GM18507 (cell line): ENCODE data around the gene HOXB3.

Experiments
- DNase-seq: peaks from one replicate; pipeline ENCODE4 v3.0.0; 2011; ENCODE audit warnings: low read depth; ENCODE audit not compliant: insufficient read length; ENCODE audit errors: extremely low spot score
- FAIRE-seq: peaks from 2 replicates; lab custom pipeline; 2011; peaks lifted over from hg19 to GRCh38; lab: Jason Lieb, UNC

HOXB3 gene

DNA sequence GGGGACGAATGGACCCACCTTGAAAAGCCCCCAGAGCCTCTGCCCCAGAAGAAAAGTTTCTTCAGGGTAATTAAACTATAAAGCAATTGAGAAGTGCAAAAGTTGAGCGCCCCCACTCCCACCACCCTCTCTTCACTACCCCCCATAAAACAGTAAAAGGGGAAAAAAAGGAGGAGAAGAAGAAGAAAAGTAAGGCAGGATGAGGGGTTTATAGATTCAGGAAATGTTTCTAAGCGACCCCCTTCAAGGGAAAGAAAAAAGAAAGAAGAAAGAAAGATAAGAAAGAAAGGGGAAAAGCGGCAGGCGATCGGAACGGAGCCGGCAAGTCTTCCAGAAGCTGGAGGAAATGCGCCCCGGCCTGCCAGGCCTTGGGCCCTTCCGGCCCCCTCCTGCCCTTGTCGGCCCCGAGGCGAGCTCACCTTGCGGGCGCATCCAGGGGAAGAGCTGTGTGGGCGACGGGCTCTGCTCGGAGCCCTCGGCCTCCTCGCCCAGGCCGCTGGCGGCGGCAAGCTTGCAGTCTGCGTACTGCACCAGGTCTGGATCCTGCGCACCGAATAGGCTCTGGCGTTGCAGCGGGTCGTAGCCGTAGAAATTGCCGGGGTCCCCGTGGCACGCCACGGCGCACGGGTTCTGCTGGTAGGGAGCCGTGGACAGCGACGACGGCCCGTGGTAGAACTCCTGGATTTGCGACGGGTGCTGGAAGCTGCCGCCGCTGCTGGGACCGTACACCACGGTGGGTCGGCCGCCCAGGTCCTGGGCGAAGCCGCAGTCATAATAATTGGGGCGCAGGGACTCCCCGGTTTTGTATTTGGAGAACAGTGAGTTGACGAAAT, 24.0 kb upstream of the HOXB3 start:
- DNase-seq (no peak), FAIRE-seq (no peak)

GRCh38 chr17:48612854-48613691, 23.0 kb upstream of the HOXB3 start:
- FAIRE-seq (peak; percentile 52), DNase-seq (no peak)

- no peak for DNase-seq
- no peak for FAIRE-seq
These were observed 22.4 kb upstream of the HOXB3 start for GRCh38 chr17:48612456-48612853.

DNA sequence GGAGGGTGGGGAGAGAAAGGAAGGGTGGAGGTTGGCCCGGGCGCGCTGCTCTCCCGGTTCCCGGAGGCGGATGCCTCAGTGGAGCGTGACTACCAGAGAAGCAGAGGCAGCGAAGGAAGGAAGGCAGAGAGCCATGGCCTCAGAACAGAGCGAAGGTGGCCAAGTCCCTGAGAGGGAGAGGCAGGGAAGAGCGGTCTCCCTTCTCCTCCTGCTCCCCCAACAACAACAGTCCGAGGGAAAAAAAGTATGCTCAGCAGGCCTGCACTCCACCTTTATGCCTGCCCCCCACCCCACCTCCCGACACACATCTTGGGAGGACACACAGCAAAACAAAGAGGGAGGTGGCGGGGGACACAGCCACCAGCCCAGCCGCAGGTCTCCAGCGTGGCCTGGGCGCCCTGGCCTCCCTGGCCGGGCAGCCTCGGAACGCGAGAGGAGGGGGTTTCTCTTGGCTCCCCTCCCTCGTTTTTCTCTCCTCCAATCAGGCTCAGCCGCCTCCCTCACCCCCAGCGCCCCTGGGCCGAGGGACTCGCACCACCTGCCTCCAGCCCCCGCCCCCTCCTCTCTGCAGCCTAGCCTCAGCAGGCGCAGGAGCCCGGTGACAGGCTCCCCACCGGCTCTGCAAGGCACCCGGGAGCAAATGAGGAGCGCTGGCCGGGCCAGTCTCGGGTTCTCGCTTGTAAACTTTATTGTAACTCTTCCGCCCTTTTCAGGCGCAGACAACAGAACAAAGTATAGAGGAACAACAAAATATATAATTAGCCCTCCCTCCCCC, 21.8 kb upstream of the HOXB3 start:
- no peak for DNase-seq

DNA sequence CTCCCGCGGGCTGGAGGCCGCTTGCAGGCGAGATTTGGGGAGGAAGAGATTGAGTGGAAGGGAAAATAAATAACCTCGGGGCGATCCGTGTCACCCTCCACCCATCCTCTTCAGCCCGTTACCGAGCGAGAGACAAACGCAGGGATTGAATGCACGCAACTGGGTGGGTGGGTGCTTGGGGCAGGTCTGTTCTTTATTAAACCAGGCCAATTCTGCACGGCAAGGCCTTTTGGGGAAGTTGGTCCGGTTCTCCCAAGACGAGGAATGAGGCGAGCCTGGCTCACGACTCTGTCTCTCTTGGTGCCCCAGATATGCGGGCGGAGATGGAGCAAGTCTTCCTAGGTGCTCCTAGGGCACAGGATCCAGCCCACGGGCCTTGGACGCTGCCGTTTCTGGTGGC, 21.2 kb upstream of the HOXB3 start:
- FAIRE-seq (no peak), DNase-seq (no peak)

More for the DNA sequence above, 21.8 kb upstream of the HOXB3 start:
- peak; percentile 5 for FAIRE-seq

- FAIRE-seq (peak; percentile 86), DNase-seq (peak; percentile 69)
These were observed 20.5 kb upstream of the HOXB3 start, which contains the start of gene HOXB7 for GRCh38 chr17:48610282-48611211. Gene HOXB7 (minus strand): TSS chr17:48611017. CDS start chr17:48610918, 99 bp downstream.

DNA sequence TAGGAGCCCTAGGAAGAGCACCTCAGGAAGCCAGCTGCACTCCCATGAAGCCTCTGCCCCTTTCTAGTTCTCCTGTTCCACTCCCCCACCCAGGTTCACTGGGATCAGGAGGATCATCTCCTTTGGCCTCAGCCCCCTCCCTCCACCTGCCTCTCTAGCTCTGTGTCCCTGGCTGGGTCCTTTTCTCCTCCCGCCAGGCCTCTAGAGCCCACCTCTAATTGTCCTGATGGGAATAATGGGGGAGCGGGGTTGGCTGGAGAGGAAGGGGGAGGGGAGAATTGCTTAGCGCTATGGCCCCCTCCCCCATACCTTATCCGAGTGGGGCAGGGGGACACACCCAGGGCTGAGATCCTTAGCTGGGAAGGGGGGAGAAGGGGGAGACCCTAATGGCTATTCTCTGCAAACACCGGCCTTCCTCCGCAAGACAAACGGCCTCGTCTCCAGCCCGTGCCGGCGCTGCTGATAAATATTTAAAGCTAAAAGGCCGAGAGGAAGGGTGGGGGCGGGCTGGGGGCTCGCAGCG, 19.8 kb upstream of the HOXB3 start:
- no peak for DNase-seq
- no peak for FAIRE-seq

DNA sequence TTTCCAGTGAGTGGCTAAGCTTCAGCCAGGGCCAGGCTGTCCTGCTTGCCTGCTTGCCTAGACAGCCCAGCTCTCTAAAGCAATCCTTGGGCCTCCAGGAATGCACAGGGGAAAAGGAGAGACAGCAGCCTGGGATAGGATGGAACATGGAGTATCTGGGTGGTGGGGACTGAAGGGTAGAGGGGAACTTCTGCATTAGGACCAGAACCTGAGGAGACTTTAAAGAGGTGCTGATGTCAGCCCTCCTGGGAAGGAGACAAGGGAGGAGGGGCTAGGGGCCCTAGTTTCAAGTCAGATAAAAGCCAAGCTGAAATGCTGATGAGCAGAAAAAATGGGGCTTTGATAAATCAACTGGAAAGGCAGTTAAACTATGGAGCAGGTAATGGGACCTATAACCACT, 19.0 kb upstream of the HOXB3 start:
- no peak for FAIRE-seq
- no peak for DNase-seq

GRCh38 chr17:48608494-48608834, 18.4 kb upstream of the HOXB3 start:
- no peak for DNase-seq
- no peak for FAIRE-seq

GRCh38 chr17:48606892-48607614, 17.0 kb upstream of the HOXB3 start:
- no peak for DNase-seq
- FAIRE-seq = no peak

GRCh38 chr17:48605991-48606891, 16.2 kb upstream of the HOXB3 start:
- DNase-seq (no peak), FAIRE-seq (no peak)

GRCh38 chr17:48605409-48605919, 15.4 kb upstream of the HOXB3 start:
- FAIRE-seq (no peak), DNase-seq (no peak)

DNA sequence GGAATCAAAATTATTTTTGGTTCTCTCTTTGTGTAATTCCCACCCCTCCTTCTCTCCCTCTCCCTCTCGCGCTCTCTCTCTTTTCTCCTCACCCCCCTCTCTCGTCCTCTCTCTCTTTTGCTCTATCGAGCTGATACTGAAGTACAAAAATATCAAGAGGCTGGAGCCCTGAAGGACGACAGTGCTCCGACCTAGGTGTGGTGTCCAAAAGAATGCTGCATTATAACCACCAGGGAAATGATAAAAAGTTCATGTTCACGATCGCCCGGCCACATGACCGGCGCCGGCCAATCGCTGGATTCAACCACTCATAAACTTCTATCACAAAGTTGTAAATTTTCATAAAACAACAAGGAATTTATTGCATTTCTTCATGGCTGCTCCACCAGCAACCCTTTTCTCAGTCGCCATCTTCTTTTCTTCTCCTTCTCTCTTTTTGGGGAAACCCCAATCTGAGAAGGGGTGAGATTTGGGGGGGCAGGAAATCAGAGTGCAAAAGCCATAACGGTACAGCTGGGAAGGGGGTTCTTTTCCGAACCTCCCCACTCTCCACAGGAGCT, 14.8 kb upstream of the HOXB3 start, which contains the start of gene HOXB6:
Gene HOXB6, minus strand, starts transcription at position 217 of the 560 bp plus-strand sequence. CDS start 6,836 bp downstream, outside the sequence.
- DNase-seq (no peak), FAIRE-seq (no peak)

GRCh38 chr17:48603959-48604769, 14.1 kb upstream of the HOXB3 start:
- DNase-seq (no peak), FAIRE-seq (no peak)

DNA sequence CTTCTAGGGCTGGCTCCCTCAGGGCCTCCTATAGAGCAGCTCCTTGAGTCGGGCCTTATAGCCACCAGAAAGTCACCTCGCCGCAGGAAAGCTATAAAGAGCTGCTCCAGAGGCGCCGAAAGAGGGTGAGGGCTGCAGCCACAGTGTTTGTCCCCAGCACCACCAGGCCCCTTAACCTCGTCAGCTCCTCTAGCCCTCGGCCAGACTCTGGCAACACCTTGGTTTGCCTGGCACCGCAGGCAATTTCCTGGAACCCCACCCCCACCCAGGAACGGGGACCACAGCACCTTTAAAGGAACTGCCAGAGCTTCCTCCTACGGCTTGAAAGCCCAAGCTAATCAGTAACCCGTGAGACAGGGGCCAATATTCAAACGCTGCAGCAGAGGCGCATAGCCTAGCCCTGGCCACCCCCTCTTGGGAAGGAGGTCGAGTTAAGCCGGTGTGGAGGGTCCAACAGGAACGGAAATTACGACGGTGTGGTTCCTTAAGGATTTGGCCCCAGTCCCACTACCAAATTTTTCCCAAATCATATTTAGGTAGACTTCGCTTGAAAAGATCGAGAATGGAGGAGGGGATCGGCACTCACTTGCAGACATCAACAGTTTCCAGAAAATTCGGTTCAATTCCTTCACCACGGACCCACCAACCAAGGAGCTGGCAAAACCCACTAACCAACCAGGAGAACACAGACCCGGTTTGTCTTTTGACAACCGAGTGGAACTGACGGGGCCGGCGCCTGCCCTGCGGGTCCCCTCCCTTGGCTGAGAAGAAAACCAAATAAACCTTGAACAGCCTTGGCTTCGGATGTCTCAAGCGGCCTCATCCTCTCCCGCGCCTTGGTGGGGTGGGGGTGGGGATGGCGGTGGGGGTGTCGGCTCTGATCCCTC, 11.7 kb upstream of the HOXB3 start:
- peak; percentile 36 for FAIRE-seq

More for the DNA sequence above, 11.7 kb upstream of the HOXB3 start:
- no peak for DNase-seq
